ENCODE data around the gene IRF3. TPM values are rescaled to one million over a fixed set of nuclear protein-coding genes. Genes with fewer than 3 reads are reported as not detected.

IRF3 gene
- total and polyA plus RNA-seq, 10 of the 15 experiments (the other 5 are each of a cell fraction or from before 2014, with no cell fraction given) = 5.5 to 110 (median 63.4) TPM

DNA sequence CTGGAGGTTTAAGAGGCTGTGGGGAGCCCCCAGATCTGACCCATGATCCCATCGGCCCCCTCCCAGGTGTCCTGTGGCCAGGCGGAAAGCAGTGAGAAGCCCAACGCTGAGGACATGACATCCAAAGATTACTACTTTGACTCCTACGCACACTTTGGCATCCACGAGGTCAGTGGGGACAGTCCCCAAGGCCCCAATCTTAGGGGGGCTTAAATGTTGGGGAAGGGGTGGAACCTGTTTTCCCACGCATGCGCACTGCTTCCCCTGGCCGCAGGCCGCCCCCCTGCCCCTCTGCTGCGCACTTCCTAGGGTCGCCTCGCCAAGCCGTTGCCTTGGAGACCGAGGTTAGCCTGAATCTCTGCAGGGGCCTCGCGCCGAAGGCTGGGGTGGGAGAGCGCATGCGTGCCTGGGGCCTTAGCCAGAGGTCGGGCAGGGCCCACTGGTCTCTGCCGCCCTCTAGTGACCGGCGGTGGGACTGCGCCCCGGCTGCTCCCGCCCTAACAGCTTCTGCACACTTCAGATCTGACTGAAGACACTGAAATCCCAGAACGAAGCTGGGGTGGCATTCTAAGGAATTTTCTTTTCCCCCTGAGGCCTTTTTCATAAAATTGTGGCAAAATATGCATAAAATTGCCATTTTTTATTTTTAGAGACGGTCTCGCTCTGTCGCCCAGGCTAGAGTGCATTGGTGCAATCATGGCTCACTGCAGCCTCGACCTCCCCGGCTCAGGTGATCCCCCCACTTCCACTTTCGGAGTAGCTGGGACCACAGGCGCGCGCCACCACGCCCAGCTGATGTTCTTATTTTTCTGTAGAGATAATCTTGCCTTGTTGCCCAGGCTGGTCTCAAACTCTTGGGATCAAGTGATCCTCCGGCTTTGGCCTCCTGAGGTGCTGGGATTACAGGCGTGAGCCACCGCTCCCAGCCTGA is 15.0 kb upstream of the IRF3 start (continued):
- TF ChIP-seq PKNOX1 (IDR thresholded peaks at IDR 0.05) = no peak
- TF ChIP-seq, protein P1, sequence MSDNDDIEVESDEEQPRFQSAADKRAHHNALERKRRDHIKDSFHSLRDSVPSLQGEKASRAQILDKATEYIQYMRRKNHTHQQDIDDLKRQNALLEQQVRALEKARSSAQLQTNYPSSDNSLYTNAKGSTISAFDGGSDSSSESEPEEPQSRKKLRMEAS (IDR thresholded peaks at IDR 0.05; ENCODE audit: low read depth, low read length) = no peak
- TF ChIP-seq STAT1 (conservative IDR thresholded peaks at IDR 0.05) = 0 out of 2 replicates have a peak, but pooled peaks have one; percentile 53
- TF ChIP-seq CHD2 (IDR thresholded peaks at IDR 0.05; ENCODE audit: borderline replicate concordance, low read depth, low read length) = no peak
- TF ChIP-seq NR2C2 (IDR thresholded peaks at IDR 0.05; ENCODE audit: borderline replicate concordance, control insufficient read depth, insufficient read length, low read depth) = no peak
- TF ChIP-seq RAD21 (IDR thresholded peaks at IDR 0.05; ENCODE audit: insufficient read depth, low read depth, low read length) = peak; percentile 76
- peak; percentile 51; the same call in 1 of the 2 replicates for TF ChIP-seq SMC3 (IDR thresholded peaks at IDR 0.05; ENCODE audit: borderline replicate concordance, low read length)
- TF ChIP-seq EGR1 (IDR thresholded peaks at IDR 0.05; ENCODE audit: borderline replicate concordance in 1 of 2, low read depth in 2 of 2, low read length in 2 of 2) = 0 out of 3 replicates have a peak, but pooled peaks of 1 of the 2 experiments have one; percentile 32
- TF ChIP-seq DPF2 (IDR thresholded peaks at IDR 0.05) = peak; percentile 31; the same call in 1 of the 2 replicates
- TF ChIP-seq NBN (IDR thresholded peaks at IDR 0.05) = no peak
- peak; percentile 49; the same call in 1 of the 2 replicates for TF ChIP-seq BACH1 (IDR thresholded peaks at IDR 0.05; ENCODE audit: borderline replicate concordance)
- TF ChIP-seq RELA (IDR thresholded peaks at IDR 0.05; ENCODE audit: borderline replicate concordance, partially characterized antibody) = no peak
- no peak for TF ChIP-seq TCF7 (IDR thresholded peaks at IDR 0.05; ENCODE audit: borderline replicate concordance)
- no peak for TF ChIP-seq SREBF2 (IDR thresholded peaks at IDR 0.05; ENCODE audit: low read length)
- no peak for TF ChIP-seq NFYB (IDR thresholded peaks at IDR 0.05; ENCODE audit: insufficient read depth, low read depth, low read length)
- TF ChIP-seq ZNF217 (IDR thresholded peaks at IDR 0.05) = no peak
- no peak for TF ChIP-seq TARDBP (IDR thresholded peaks at IDR 0.05; ENCODE audit: borderline replicate concordance)
- TF ChIP-seq BHLHE40 (IDR thresholded peaks at IDR 0.05; ENCODE audit: borderline replicate concordance in 1 of 2, low read depth in 2 of 2, low read length in 1 of 2) = peak; percentile 40 to 58; a peak in 3 of 4 replicates
- no peak for TF ChIP-seq CBX5 (IDR thresholded peaks at IDR 0.05; ENCODE audit: low read depth)
- peak; percentile 53 for TF ChIP-seq POLR2A (IDR thresholded peaks at IDR 0.05; ENCODE audit: low read depth, low read length)
- 0 out of 2 replicates have a peak, but pooled peaks have one; percentile 39 for TF ChIP-seq HCFC1 (IDR thresholded peaks at IDR 0.05; ENCODE audit: low read length)
- TF ChIP-seq ZNF274 (IDR thresholded peaks at IDR 0.05; ENCODE audit: insufficient read depth, insufficient read length) = no peak
- TF ChIP-seq, protein P2, sequence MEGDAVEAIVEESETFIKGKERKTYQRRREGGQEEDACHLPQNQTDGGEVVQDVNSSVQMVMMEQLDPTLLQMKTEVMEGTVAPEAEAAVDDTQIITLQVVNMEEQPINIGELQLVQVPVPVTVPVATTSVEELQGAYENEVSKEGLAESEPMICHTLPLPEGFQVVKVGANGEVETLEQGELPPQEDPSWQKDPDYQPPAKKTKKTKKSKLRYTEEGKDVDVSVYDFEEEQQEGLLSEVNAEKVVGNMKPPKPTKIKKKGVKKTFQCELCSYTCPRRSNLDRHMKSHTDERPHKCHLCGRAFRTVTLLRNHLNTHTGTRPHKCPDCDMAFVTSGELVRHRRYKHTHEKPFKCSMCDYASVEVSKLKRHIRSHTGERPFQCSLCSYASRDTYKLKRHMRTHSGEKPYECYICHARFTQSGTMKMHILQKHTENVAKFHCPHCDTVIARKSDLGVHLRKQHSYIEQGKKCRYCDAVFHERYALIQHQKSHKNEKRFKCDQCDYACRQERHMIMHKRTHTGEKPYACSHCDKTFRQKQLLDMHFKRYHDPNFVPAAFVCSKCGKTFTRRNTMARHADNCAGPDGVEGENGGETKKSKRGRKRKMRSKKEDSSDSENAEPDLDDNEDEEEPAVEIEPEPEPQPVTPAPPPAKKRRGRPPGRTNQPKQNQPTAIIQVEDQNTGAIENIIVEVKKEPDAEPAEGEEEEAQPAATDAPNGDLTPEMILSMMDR (IDR thresholded peaks at IDR 0.05 in 2 of 3, conservative IDR thresholded peaks at IDR 0.05 in 1 of 3; ENCODE audit: control insufficient read depth in 2 of 3, extremely low read depth in 1 of 3, insufficient read depth in 1 of 3, low read depth in 3 of 3, low read length in 3 of 3) = peak; percentile 99 to 100 (median 100); a peak in 5 of 6 replicates
